ENCODE results near the gene POU2AF1.

POU2AF1 gene
- total RNA-seq, result 0.30 to 3.2 reads per million in 2 experiments

GRCh38 chr11:111378861-111379601, at the start of gene POU2AF1:
POU2AF1 (minus strand) TSS chr11:111379275; CDS start chr11:111379177, 98 bp downstream.
- DNase-seq (ENCODE audit: low read depth), result peak; percentile 58

- DNase-seq (ENCODE audit: low read depth), result no peak
These were observed 49.2 kb upstream of the POU2AF1 start for GRCh38 chr11:111428113-111428876.

GRCh38 chr11:111427471-111427912, 48.4 kb upstream of the POU2AF1 start:
- no peak for DNase-seq (ENCODE audit: low read depth)

- no peak for DNase-seq (ENCODE audit: low read depth)
These were observed 47.5 kb upstream of the POU2AF1 start for GRCh38 chr11:111426617-111427016.

- no peak for DNase-seq (ENCODE audit: low read depth)
These were observed 44.2 kb upstream of the POU2AF1 start for GRCh38 chr11:111423250-111423615.

GRCh38 chr11:111422494-111423249, 43.6 kb upstream of the POU2AF1 start:
- DNase-seq (ENCODE audit: low read depth), result peak; percentile 27

- no peak for DNase-seq (ENCODE audit: low read depth)
These were observed 42.2 kb upstream of the POU2AF1 start for GRCh38 chr11:111421251-111421650.

- no peak for DNase-seq (ENCODE audit: low read depth)
These were observed 40.7 kb upstream of the POU2AF1 start for GRCh38 chr11:111419641-111420327.

GRCh38 chr11:111419181-111419580, 40.1 kb upstream of the POU2AF1 start:
- no peak for DNase-seq (ENCODE audit: low read depth)

GRCh38 chr11:111418436-111418787, 39.3 kb upstream of the POU2AF1 start:
- DNase-seq (ENCODE audit: low read depth), result no peak

- DNase-seq (ENCODE audit: low read depth), result no peak
These were observed 38.8 kb upstream of the POU2AF1 start for GRCh38 chr11:111417766-111418435.

- no peak for DNase-seq (ENCODE audit: low read depth)
These were observed 38.1 kb upstream of the POU2AF1 start for GRCh38 chr11:111417011-111417765.

GRCh38 chr11:111416231-111416960, 37.3 kb upstream of the POU2AF1 start:
- DNase-seq (ENCODE audit: low read depth), result no peak

- no peak for DNase-seq (ENCODE audit: low read depth)
These were observed 35.9 kb upstream of the POU2AF1 start for GRCh38 chr11:111414936-111415335.

- DNase-seq (ENCODE audit: low read depth), result no peak
These were observed 35.3 kb upstream of the POU2AF1 start for GRCh38 chr11:111414267-111414931.

- no peak for DNase-seq (ENCODE audit: low read depth)
These were observed 34.8 kb upstream of the POU2AF1 start for GRCh38 chr11:111413849-111414248.

- no peak for DNase-seq (ENCODE audit: low read depth)
These were observed 33.2 kb upstream of the POU2AF1 start for GRCh38 chr11:111412293-111412692.

GRCh38 chr11:111411456-111411855, 32.4 kb upstream of the POU2AF1 start:
- no peak for DNase-seq (ENCODE audit: low read depth)

GRCh38 chr11:111410951-111411350, 31.9 kb upstream of the POU2AF1 start:
- DNase-seq (ENCODE audit: low read depth), result no peak

Data from T follicular helper cell (primary cell).